DND-41 (cell line): ENCODE measurements around the gene CLN6.

Experiments used
- ATAC-seq: fragments of 200-7000 bp; cut with Tn5 transposase; 3 replicates; pipeline ENCODE4 v1.9.1; 2021; ENCODE audit warnings: low read depth; ENCODE audit not compliant: insufficient read depth
- DNase-seq: peaks from one replicate; pipeline ENCODE4 v3.0.0-alpha.2; 2020
- H2AFZ ChIP-seq: 2 replicates; pipeline ENCODE4 v1.6.0; 2012; ENCODE audit warnings: low read depth, low read length
- H3K27ac ChIP-seq: 2 replicates; pipeline ENCODE4 v1.5.1; 2012; ENCODE audit warnings: low read length, inconsistent platforms
- H3K27me3 ChIP-seq: fragments of 200-600 bp; sonication (generic); 2 replicates; pipeline ENCODE4 v1.6.0; 2012; ENCODE audit warnings: low read length, mild to moderate bottlenecking, inconsistent platforms; ENCODE audit not compliant: insufficient read depth, poor library complexity
- H3K36me3 ChIP-seq: 2 replicates; pipeline ENCODE4 v1.5.1; 2012; ENCODE audit warnings: low read length, inconsistent platforms; ENCODE audit not compliant: insufficient read depth
- H3K4me1 ChIP-seq: 2 replicates; pipeline ENCODE4 v1.5.1; 2012; ENCODE audit warnings: mild to moderate bottlenecking, low read length; ENCODE audit not compliant: insufficient read depth
- H3K4me2 ChIP-seq: 2 replicates; pipeline ENCODE4 v1.6.0; 2012; ENCODE audit warnings: mild to moderate bottlenecking, moderate library complexity, low read length, inconsistent platforms; ENCODE audit not compliant: insufficient read depth
- H3K4me3 ChIP-seq, 2 experiments: fragments of 200-600 bp in 1 of 2; shearing (Covaris generic) in 1 of 2; 2 replicates each; pipeline ENCODE4 v1.5.1; 2012 to 2016; ENCODE audit warnings: inconsistent platforms in 2 of 2, low read length in 2 of 2, mild to moderate bottlenecking in 2 of 2, low read depth in 1 of 2, moderate library complexity in 1 of 2
- H3K79me2 ChIP-seq: 2 replicates; pipeline ENCODE4 v1.6.0; 2012; ENCODE audit warnings: low read length, inconsistent platforms; ENCODE audit not compliant: insufficient read depth
- H3K9ac ChIP-seq: 2 replicates; pipeline ENCODE4 v1.6.0; 2012; ENCODE audit warnings: low read depth, mild to moderate bottlenecking, inconsistent platforms, low read length, moderate library complexity
- H3K9me3 ChIP-seq: 2 replicates; pipeline ENCODE4 v1.5.1; 2012; ENCODE audit warnings: low read length, moderate library complexity, mild to moderate bottlenecking, inconsistent platforms; ENCODE audit not compliant: insufficient read depth, severe bottlenecking
- H4K20me1 ChIP-seq: 2 replicates; pipeline ENCODE4 v1.6.0; 2012; ENCODE audit warnings: low read length; ENCODE audit not compliant: insufficient read depth
- CTCF ChIP-seq: IDR thresholded peaks from 2 replicates; pipeline ENCODE4 v1.5.1; 2012; ENCODE audit warnings: borderline replicate concordance, low read length, moderate library complexity, mild to moderate bottlenecking; ENCODE audit not compliant: poor library complexity, severe bottlenecking; ENCODE audit errors: extremely low read depth
- EZH2 ChIP-seq: IDR thresholded peaks from 3 replicates; pipeline ENCODE4 v1.6.1; 2012; ENCODE audit warnings: borderline replicate concordance, low read depth, mild to moderate bottlenecking, moderate library complexity, low read length, inconsistent platforms; ENCODE audit not compliant: severe bottlenecking

Gene CLN6

GRCh38 chr15:68196445-68197169 is 32.9 kb downstream of the CLN6 start:
- ATAC-seq (no peak; the same call in 2 of the 3 replicates), DNase-seq (no peak)
- Histone ChIP-seq H3K4me3 (no peak overlapping the region), H2AFZ (no peak overlapping the region), H3K9me3 (no peaks in the 10 kb centered on the region), H3K4me2 (no peak overlapping the region), H3K27ac (no peak overlapping the region), H3K9ac (no peak overlapping the region), H4K20me1 (peaks cover 15% of the 10 kb centered on the region; the same call in 1 of the 2 replicates), H3K36me3 (peaks cover 37% of the 10 kb centered on the region), H3K27me3 (no peaks in the 10 kb centered on the region), H3K4me1 (no peaks in the 10 kb centered on the region), H3K79me2 (no peaks in the 10 kb centered on the region; the same call in 1 of the 2 replicates)
- TF ChIP-seq EZH2 (no peak), CTCF (no peak)

- Histone ChIP-seq H3K9ac (no peak overlapping the region), H3K4me2 (no peak overlapping the region), H3K4me3 (no peak overlapping the region), H3K36me3 (peaks cover 40% of the 10 kb centered on the region), H2AFZ (no peak overlapping the region), H3K27me3 (no peaks in the 10 kb centered on the region), H4K20me1 (peaks cover 9% of the 10 kb centered on the region; the same call in 1 of the 2 replicates), H3K27ac (no peak overlapping the region), H3K9me3 (no peaks in the 10 kb centered on the region), H3K4me1 (no peaks in the 10 kb centered on the region), H3K79me2 (no peaks in the 10 kb centered on the region)
- DNase-seq, result no peak
- ATAC-seq, result no peak
- TF ChIP-seq CTCF (no peak), EZH2 (no peak)
These were observed 34.0 kb downstream of the CLN6 start for GRCh38 chr15:68195336-68196112.

- Histone ChIP-seq H3K27me3 (no peaks in the 10 kb centered on the region), H3K9me3 (no peaks in the 10 kb centered on the region), H3K4me2 (no peak overlapping the region), H3K79me2 (no peaks in the 10 kb centered on the region), H3K9ac (no peak overlapping the region), H3K36me3 (peaks cover 60% of the 10 kb centered on the region), H2AFZ (no peak overlapping the region), H3K4me3 (no peak overlapping the region), H4K20me1 (peaks cover 3% of the 10 kb centered on the region; the same call in 1 of the 2 replicates), H3K4me1 (no peaks in the 10 kb centered on the region), H3K27ac (no peak overlapping the region)
- DNase-seq (no peak), ATAC-seq (no peak)
- TF ChIP-seq CTCF, result no peak
These were observed 36.6 kb downstream of the CLN6 start for GRCh38 chr15:68192804-68193486.
